Stimulated activated memory B cell treated with anti-CD40 and anti-IgM and Interleukin-4, amounts not matched to agents 10 μg/mL and 1 μg/mL and 100 μg/mL, for 72 hours (primary cell): ENCODE results near the gene USP5.

ENCODE experiments used
- ATAC-seq: fragments of 150-1000 bp; cut with Tn5 transposase; 2 replicates; pipeline ENCODE4 v1.10.0; 2021
- H3K27ac Mint-ChIP-seq: one replicate; pipeline ENCODE4 v1.8.0; 2022; ENCODE audit warnings: mild to moderate bottlenecking, mixed read lengths
- H3K27me3 Mint-ChIP-seq: one replicate; pipeline ENCODE4 v1.8.0; 2022; ENCODE audit warnings: mixed read lengths
- H3K36me3 Mint-ChIP-seq: one replicate; pipeline ENCODE4 v1.8.0; 2022; ENCODE audit warnings: mixed read lengths
- H3K4me1 Mint-ChIP-seq: one replicate; pipeline ENCODE4 v1.8.0; 2022; ENCODE audit warnings: mixed read lengths
- H3K4me3 Mint-ChIP-seq: one replicate; pipeline ENCODE4 v1.8.0; 2022; ENCODE audit warnings: mild to moderate bottlenecking, moderate library complexity, mixed read lengths
- H3K9me3 Mint-ChIP-seq: one replicate; pipeline ENCODE4 v1.8.0; 2022; ENCODE audit warnings: mixed read lengths

Gene USP5

GRCh38 chr12:6851921-6852650 is at the start of gene USP5:
TSS of gene USP5 (plus strand) at chr12:6852150. CDS start at chr12:6852180, 30 bp downstream.
- Mint-ChIP-seq H3K27me3 (no peaks in the 10 kb centered on the region), H3K9me3 (no peaks in the 10 kb centered on the region), H3K27ac (peak within 1 kb of the TSS; percentile 82), H3K36me3 (peaks cover 22% of the 10 kb centered on the region), H3K4me3 (peak within 1 kb of the TSS; percentile 84), H3K4me1 (peaks cover 57% of the 10 kb centered on the region)
- peak; percentile 93 for ATAC-seq

GRCh38 chr12:6807170-6807569 is 44.8 kb upstream of the USP5 start:
- H3K4me1 Mint-ChIP-seq = peaks cover 13% of the 10 kb centered on the region
- H3K27me3 Mint-ChIP-seq = peaks cover 8% of the 10 kb centered on the region
- no peak overlapping the region for H3K27ac Mint-ChIP-seq
- no peak for ATAC-seq
- H3K9me3 Mint-ChIP-seq = no peaks in the 10 kb centered on the region
- H3K36me3 Mint-ChIP-seq = no peaks in the 10 kb centered on the region
- H3K4me3 Mint-ChIP-seq = no peak overlapping the region

GRCh38 chr12:6809056-6809455 is 42.9 kb upstream of the USP5 start:
- H3K27me3 Mint-ChIP-seq = peaks cover 10% of the 10 kb centered on the region
- no peak for ATAC-seq
- no peaks in the 10 kb centered on the region for H3K36me3 Mint-ChIP-seq
- no peaks in the 10 kb centered on the region for H3K9me3 Mint-ChIP-seq
- H3K4me3 Mint-ChIP-seq = no peak overlapping the region
- no peak overlapping the region for H3K27ac Mint-ChIP-seq
- H3K4me1 Mint-ChIP-seq = peaks cover 21% of the 10 kb centered on the region

- Mint-ChIP-seq H3K36me3 (no peaks in the 10 kb centered on the region), H3K27me3 (peaks cover 11% of the 10 kb centered on the region), H3K4me3 (no peak overlapping the region), H3K27ac (no peak overlapping the region), H3K9me3 (no peaks in the 10 kb centered on the region), H3K4me1 (peaks cover 21% of the 10 kb centered on the region)
- ATAC-seq = no peak
These were observed 41.2 kb upstream of the USP5 start for GRCh38 chr12:6810758-6811157.

GRCh38 chr12:6813363-6813762 is 38.6 kb upstream of the USP5 start:
- no peaks in the 10 kb centered on the region for H3K36me3 Mint-ChIP-seq

GRCh38 chr12:6816598-6816997 is 35.4 kb upstream of the USP5 start:
- Mint-ChIP-seq H3K36me3 (no peaks in the 10 kb centered on the region), H3K9me3 (no peaks in the 10 kb centered on the region), H3K4me1 (peaks cover 15% of the 10 kb centered on the region), H3K4me3 (no peak overlapping the region), H3K27ac (no peak overlapping the region), H3K27me3 (peaks cover 17% of the 10 kb centered on the region)
- ATAC-seq = no peak

More at GRCh38 chr12:6813363-6813762, 38.6 kb upstream of the USP5 start:
- H3K9me3 Mint-ChIP-seq = no peaks in the 10 kb centered on the region
- peaks cover 21% of the 10 kb centered on the region for H3K4me1 Mint-ChIP-seq
- peaks cover 8% of the 10 kb centered on the region for H3K27me3 Mint-ChIP-seq
- ATAC-seq = no peak
- no peak overlapping the region for H3K4me3 Mint-ChIP-seq
- no peak overlapping the region for H3K27ac Mint-ChIP-seq

GRCh38 chr12:6817098-6817497 is 34.9 kb upstream of the USP5 start:
- H3K4me3 Mint-ChIP-seq = no peak overlapping the region
- H3K9me3 Mint-ChIP-seq = no peaks in the 10 kb centered on the region
- no peak for ATAC-seq
- no peak overlapping the region for H3K27ac Mint-ChIP-seq
- no peaks in the 10 kb centered on the region for H3K36me3 Mint-ChIP-seq
- H3K4me1 Mint-ChIP-seq = peaks cover 17% of the 10 kb centered on the region
- H3K27me3 Mint-ChIP-seq = peaks cover 22% of the 10 kb centered on the region

- H3K36me3 Mint-ChIP-seq = no peaks in the 10 kb centered on the region
These were observed 34.2 kb upstream of the USP5 start for GRCh38 chr12:6817662-6818157.

GRCh38 chr12:6818222-6818621 is 33.7 kb upstream of the USP5 start:
- H3K4me1 Mint-ChIP-seq = peaks cover 18% of the 10 kb centered on the region
- no peak for ATAC-seq
- no peak overlapping the region for H3K4me3 Mint-ChIP-seq
- H3K27ac Mint-ChIP-seq = no peak overlapping the region
- H3K27me3 Mint-ChIP-seq = peaks cover 34% of the 10 kb centered on the region
- no peaks in the 10 kb centered on the region for H3K9me3 Mint-ChIP-seq
- no peaks in the 10 kb centered on the region for H3K36me3 Mint-ChIP-seq

More at GRCh38 chr12:6817662-6818157, 34.2 kb upstream of the USP5 start:
- Mint-ChIP-seq H3K9me3 (no peaks in the 10 kb centered on the region), H3K4me1 (peaks cover 17% of the 10 kb centered on the region), H3K4me3 (no peak overlapping the region), H3K27me3 (peaks cover 29% of the 10 kb centered on the region), H3K27ac (no peak overlapping the region)
- no peak for ATAC-seq

GRCh38 chr12:6818645-6819044 is 33.3 kb upstream of the USP5 start:
- Mint-ChIP-seq H3K4me1 (peaks cover 18% of the 10 kb centered on the region), H3K27me3 (peaks cover 38% of the 10 kb centered on the region), H3K36me3 (no peaks in the 10 kb centered on the region), H3K9me3 (no peaks in the 10 kb centered on the region), H3K27ac (no peak overlapping the region), H3K4me3 (no peak overlapping the region)
- ATAC-seq = no peak

GRCh38 chr12:6819106-6820030 is 32.6 kb upstream of the USP5 start:
- no peak for ATAC-seq
- Mint-ChIP-seq H3K27ac (no peak overlapping the region), H3K4me3 (no peak overlapping the region), H3K27me3 (peaks cover 40% of the 10 kb centered on the region), H3K4me1 (peaks cover 18% of the 10 kb centered on the region), H3K9me3 (no peaks in the 10 kb centered on the region), H3K36me3 (no peaks in the 10 kb centered on the region)

- H3K4me3 Mint-ChIP-seq = no peak overlapping the region
- H3K27me3 Mint-ChIP-seq = peaks cover 45% of the 10 kb centered on the region
- no peak for ATAC-seq
- peaks cover 19% of the 10 kb centered on the region for H3K4me1 Mint-ChIP-seq
- no peaks in the 10 kb centered on the region for H3K9me3 Mint-ChIP-seq
- no peaks in the 10 kb centered on the region for H3K36me3 Mint-ChIP-seq
- no peak overlapping the region for H3K27ac Mint-ChIP-seq
These were observed 31.8 kb upstream of the USP5 start for GRCh38 chr12:6820166-6820565.

GRCh38 chr12:6821591-6822425 is 30.1 kb upstream of the USP5 start, which contains the start of gene GPR162:
TSS of gene GPR162 (plus strand) at chr12:6821821. CDS start at chr12:6823899, 2,078 bp downstream.
- peak within 1 kb of the TSS; percentile 41 for H3K4me3 Mint-ChIP-seq
- no peak within 1 kb of the TSS for H3K27ac Mint-ChIP-seq
- H3K9me3 Mint-ChIP-seq = no peaks in the 10 kb centered on the region
- H3K36me3 Mint-ChIP-seq = no peaks in the 10 kb centered on the region
- ATAC-seq = no peak
- peaks cover 25% of the 10 kb centered on the region for H3K4me1 Mint-ChIP-seq
- peaks cover 61% of the 10 kb centered on the region for H3K27me3 Mint-ChIP-seq

GRCh38 chr12:6822426-6823135 is 29.4 kb upstream of the USP5 start:
- no peak for ATAC-seq
- no peaks in the 10 kb centered on the region for H3K9me3 Mint-ChIP-seq
- H3K27ac Mint-ChIP-seq = no peak overlapping the region
- H3K4me1 Mint-ChIP-seq = peaks cover 32% of the 10 kb centered on the region
- H3K27me3 Mint-ChIP-seq = peaks cover 69% of the 10 kb centered on the region
- no peak overlapping the region for H3K4me3 Mint-ChIP-seq
- no peaks in the 10 kb centered on the region for H3K36me3 Mint-ChIP-seq
